AG04450 (cell line): ENCODE results near the gene ELAVL2. TPM values are rescaled to one million over a fixed set of nuclear protein-coding genes. Genes with fewer than 3 reads are reported as not detected.

Source experiments
- CTCF ChIA-PET: fragments of 300-600, 350-600 bp; formaldehyde crosslinking; extraction: SDS; loops from one replicate; lab custom pipeline; 2022; ENCODE audit warnings: antibody characterized with exemption, inconsistent platforms; lab: Charles Lee
- POLR2A ChIA-PET: fragments of 350-600 bp; formaldehyde crosslinking; extraction: SDS; loops from one replicate; lab custom pipeline; 2021; ENCODE audit warnings: antibody characterized with exemption, inconsistent platforms; lab: Yijun Ruan, JAX
- DNase-seq: peaks from one replicate; pipeline ENCODE4 v3.0.0-alpha.2; 2011; ENCODE audit warnings: low read depth, low spot score
- H3K27ac ChIP-seq: one replicate; pipeline ENCODE4 v1.5.1; 2012; ENCODE audit warnings: low read depth, low read length, control low read depth
- H3K27me3 ChIP-seq: one replicate; pipeline ENCODE4 v1.6.0; 2012; ENCODE audit warnings: low read length; ENCODE audit not compliant: control insufficient read depth, insufficient read depth
- H3K4me3 ChIP-seq: 2 replicates; pipeline ENCODE4 v1.5.1; 2011; ENCODE audit warnings: mild to moderate bottlenecking, low read depth, low read length, control low read depth
- H3K9me3 ChIP-seq: 2 replicates; pipeline ENCODE4 v1.5.1; 2012; ENCODE audit warnings: low read length; ENCODE audit not compliant: control insufficient read depth, insufficient read depth
- CTCF ChIP-seq: IDR thresholded peaks from 2 replicates; pipeline ENCODE4 v1.5.1; 2011; ENCODE audit warnings: low read depth, low read length, control low read depth, inconsistent platforms
- polyA plus RNA-seq: library from polyadenylated mRNA; depleted of rRNA; stranded (reverse); fragments of >200 nt; gene quantifications from 2 replicates; pipeline ENCODE4 v1.2.3, GENCODE V29; 2011

ELAVL2 gene
- polyA plus RNA-seq, 1 experiment, result 0.04 TPM

DNA sequence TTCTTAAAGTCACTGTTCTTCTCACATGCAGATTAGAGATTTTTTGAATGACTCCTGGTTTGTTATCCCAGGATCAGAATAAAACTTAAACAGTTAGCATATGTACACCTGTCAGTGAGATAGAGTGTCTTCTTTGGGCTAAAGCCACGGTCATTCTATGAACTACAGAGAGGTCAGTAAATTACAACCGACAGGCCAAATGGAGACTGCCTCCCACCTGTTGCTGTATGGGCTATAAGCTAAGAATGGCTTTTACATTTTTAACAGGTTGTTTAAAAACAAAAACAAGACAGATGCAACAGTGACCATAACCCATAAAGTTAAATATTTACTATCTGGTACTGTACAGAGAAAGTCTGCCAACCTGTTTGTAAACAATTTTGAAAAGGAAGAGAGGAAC lies 125.7 kb downstream of the ELAVL2 start:
- no peak for TF ChIP-seq CTCF
- DNase-seq, result no peak
- no peak overlapping the region for H3K4me3 ChIP-seq
- no peak overlapping the region for H3K27ac ChIP-seq
- peaks cover 2% of the 10 kb centered on the region; the same call in 1 of the 2 replicates for H3K9me3 ChIP-seq
- ChIA-PET POLR2A (no interaction called here), CTCF (interaction anchor here (0.7 kb wide), 1 partner anchor 30 kb away, joined by 5 read pairs; no protein-coding TSS in a partner anchor)
- no peaks in the 10 kb centered on the region for H3K27me3 ChIP-seq

DNA sequence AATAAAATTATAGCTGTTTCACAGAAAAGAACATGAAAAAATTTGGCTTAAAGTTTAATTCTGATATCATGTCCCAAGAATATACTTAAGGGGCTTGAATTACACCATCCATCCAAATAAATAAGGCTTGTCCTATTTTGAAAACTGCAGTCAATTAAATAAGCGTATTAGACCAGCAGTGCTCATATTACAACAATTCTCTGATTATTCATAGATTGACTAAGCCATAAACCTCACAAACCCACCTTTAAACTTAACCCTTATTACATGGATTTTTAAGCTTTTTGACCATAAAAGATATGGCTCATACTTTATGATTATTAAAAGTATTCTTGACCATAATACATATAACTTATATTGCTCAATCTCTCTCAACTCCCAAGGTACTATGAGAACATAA lies 127.9 kb downstream of the ELAVL2 start:
- H3K27ac ChIP-seq, result no peak overlapping the region
- POLR2A ChIA-PET, result no interaction called here
- CTCF ChIA-PET, result no interaction called here
- peaks cover 2% of the 10 kb centered on the region; the same call in 1 of the 2 replicates for H3K9me3 ChIP-seq
- H3K4me3 ChIP-seq, result no peak overlapping the region
- TF ChIP-seq CTCF, result no peak
- no peak for DNase-seq
- no peaks in the 10 kb centered on the region for H3K27me3 ChIP-seq

DNA sequence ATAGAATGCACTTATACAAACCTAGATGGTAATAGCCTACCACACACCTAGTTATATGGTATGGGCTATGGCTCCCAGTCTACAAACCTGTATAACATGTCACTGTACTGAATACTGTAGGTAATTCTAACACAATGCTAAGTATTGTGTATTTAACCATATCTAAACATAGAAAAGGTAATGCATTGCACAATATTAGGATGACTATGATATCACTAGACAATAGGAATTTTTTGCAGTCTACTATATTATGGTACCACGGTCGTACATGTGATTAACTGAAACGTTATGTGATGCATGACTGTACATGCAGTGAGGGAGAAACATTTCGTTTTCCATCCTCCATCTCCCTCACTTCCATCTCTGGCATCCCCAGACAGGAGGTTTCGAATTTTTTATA lies 130.5 kb downstream of the ELAVL2 start:
- H3K4me3 ChIP-seq, result no peak overlapping the region
- no peak for TF ChIP-seq CTCF
- no peaks in the 10 kb centered on the region for H3K27me3 ChIP-seq
- CTCF ChIA-PET, result no interaction called here
- no peaks in the 10 kb centered on the region for H3K9me3 ChIP-seq
- POLR2A ChIA-PET, result no interaction called here
- DNase-seq, result no peak
- H3K27ac ChIP-seq, result no peak overlapping the region

- CTCF ChIA-PET, result no interaction called here
- no peak for TF ChIP-seq CTCF
- POLR2A ChIA-PET, result no interaction called here
These were observed 132.7 kb downstream of the ELAVL2 start for GRCh38 chr9:23693374-23693773.

GRCh38 chr9:23686896-23687295 lies 139.1 kb downstream of the ELAVL2 start:
- TF ChIP-seq CTCF, result no peak
- DNase-seq, result no peak
- Histone ChIP-seq H3K4me3 (no peak overlapping the region), H3K27ac (no peak overlapping the region), H3K27me3 (no peaks in the 10 kb centered on the region), H3K9me3 (no peaks in the 10 kb centered on the region; the same call in 1 of the 2 replicates)
- ChIA-PET CTCF (no interaction called here), POLR2A (no interaction called here)

More at GRCh38 chr9:23693374-23693773, 132.7 kb downstream of the ELAVL2 start:
- Histone ChIP-seq H3K27me3 (no peaks in the 10 kb centered on the region), H3K4me3 (no peak overlapping the region), H3K27ac (no peak overlapping the region), H3K9me3 (no peaks in the 10 kb centered on the region)
- no peak for DNase-seq
